CD4-positive, alpha-beta T cell treated with Interleukin-10 for 1 hour (primary cell): Measurements from ENCODE around the gene CHD1.
"Not testable (repeated sequence)": the region's sequence is repeated elsewhere in the genome, so short reads cannot be mapped to it uniquely, and the experiment has no call there.

Experiments used
- DNase-seq: peaks from one replicate; pipeline ENCODE4 v3.0.0-alpha.2; 2020

Gene CHD1

GRCh38 chr5:98928873-98929709 is at the start of gene CHD1:
Gene CHD1 (minus strand): TSS chr5:98929007. CDS start chr5:98926386, 2,621 bp downstream.
- DNase-seq = peak; percentile 97

DNA sequence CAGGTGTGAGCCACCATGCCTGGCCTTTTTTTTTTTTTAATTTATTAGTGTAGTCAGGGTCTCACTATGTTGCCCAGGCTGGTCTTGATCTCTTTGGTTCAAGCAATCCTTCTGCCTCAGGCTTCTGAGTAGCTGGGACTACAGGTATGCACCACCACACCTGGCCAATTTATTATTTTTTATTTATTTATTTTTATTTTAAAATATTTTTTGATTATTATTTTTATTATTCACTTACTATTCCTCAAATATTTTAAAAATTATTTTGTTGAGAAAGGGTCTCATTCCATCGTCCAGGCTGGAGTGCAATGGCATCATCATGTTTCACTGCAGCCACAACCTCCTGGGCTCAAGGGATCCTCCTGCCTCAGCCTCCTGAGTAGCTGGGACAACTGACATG is 49.7 kb upstream of the CHD1 start:
- DNase-seq = no peak

GRCh38 chr5:98977723-98978122 is 48.9 kb upstream of the CHD1 start:
- no peak for DNase-seq

- no peak for DNase-seq
Measured at GRCh38 chr5:98975682-98976407, 47.0 kb upstream of the CHD1 start.

DNA sequence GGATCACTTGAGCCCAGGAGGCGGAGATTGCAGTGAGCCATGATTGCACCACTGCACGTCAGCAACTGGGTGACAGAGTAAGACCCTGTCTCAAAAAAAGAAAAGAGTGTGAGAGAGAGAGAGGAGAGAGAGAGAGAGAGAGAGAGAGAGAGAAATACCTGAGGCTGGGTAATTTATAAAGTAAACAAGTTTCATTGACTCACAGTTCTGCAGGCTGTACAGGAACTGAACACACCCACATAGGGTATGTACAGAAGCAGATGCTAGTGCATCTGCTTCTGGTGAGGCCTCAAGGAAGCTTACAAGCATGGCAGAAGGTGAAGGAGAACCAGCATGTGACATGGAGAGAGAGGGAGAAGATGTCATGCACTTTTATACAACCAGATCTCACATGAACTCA is 46.4 kb upstream of the CHD1 start:
- no peak for DNase-seq

GRCh38 chr5:98969400-98969799 is 40.6 kb upstream of the CHD1 start:
- DNase-seq = no peak

DNA sequence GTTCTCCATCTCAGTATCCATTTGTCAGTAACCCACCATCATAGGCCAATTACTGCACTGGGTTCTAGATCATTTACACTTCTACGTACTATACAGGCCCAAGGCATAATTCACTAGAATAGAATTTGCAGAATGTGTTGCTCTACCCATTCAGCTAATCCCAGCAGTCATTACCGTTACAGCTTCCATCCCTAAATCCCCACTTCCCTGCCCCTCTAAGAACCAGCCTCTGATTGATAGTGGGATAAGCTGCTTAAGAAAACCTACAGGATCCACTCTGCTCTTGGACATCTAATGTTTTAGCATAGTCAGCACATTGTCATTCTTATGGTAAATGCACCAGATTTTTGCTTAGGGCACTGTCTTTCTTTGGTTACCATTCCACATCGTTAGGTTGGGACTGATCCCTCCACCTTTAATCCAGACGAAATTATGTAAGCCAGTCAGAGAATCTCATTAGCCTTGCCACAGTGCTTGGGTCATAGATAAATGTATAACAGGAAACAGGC is 39.3 kb upstream of the CHD1 start:
- DNase-seq = no peak

DNA sequence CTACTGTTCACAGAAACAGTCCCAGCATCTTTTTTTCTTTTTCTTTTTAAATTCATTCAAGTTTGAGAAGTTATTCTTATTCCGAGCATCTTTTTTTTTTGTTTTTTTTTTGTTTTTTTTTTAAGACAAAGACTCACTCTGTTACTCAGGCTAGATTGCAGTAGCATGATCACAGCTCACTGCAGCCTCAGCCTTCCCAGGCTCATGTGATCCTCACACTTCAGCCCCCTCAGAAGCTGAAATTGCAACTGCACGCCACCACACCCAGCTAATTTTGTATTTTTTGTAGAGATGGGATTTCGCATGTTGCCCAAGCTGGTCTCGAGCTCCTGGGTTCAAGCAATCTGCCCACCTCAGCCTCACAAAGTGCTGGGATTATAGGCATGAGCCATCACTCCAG is 36.4 kb upstream of the CHD1 start:
- no peak for DNase-seq

- no peak for DNase-seq
Measured at GRCh38 chr5:98964621-98965020, 35.8 kb upstream of the CHD1 start.

DNA sequence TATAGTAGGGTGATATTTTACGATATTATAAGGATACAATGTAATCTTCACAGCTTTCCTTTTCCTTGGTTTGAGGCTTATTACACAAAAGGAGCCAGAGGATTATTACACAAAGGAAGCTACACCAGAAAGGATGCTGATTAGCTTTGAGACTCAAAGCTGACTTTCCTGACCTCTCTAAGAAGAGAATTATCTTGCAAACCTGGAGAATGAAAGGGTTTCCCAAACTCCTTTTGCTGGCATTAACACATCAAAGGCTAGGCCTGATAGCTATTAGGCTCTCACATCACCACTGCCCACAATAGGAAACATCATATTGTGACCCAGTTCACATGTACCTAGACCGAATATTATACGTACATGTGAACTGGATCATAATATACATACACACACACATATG is 34.2 kb upstream of the CHD1 start:
- no peak for DNase-seq

DNA sequence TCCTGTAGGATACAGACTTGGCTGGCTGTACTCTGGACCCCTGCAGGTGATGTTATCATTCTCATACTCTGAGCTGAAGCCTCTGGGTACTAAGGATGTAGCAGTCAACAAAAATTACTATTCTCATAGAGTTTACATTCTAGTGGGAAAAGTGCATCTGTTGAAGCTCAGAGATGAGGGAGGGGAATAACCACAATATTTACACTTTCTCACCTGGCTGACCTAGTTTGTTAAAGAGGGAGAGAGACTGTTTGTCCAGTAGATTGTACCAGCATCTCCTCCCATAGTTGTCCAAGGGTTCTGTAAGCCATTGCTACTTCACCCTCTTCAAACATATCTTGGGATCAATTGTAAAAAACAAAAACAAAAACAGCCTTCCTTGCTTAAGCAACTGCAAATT is 33.8 kb upstream of the CHD1 start:
- DNase-seq = no peak

DNA sequence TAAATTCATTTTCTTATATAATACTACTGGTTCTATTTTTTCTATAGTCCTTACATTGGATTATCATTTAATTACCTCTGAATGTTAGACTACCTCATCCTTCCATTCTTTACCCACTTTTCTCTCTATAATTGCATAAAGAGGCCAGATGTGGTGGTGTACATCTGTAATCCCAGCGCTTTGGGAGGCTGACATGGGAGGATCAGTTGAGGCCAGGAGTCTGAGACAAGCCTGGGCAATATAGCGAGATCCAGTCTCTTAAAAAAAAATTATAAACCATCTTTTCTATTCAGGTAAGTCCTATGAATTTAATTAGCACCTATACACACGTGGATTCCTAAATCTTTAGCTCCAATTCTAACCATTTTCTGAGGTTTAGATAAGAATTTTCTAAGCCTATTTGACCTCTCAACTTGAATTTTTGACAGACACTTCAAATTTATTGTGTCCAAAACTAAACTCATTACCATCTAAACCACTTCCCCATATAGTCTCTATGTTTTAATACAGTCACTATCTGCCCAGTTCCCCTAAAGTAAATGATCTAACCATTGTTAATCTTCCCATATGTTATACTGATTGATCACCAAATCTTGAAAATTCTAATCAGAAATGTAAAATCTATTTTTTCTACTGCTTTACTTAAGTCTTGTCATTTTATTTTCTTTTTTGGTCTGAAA is 33.0 kb upstream of the CHD1 start:
- DNase-seq = no peak

GRCh38 chr5:98957307-98957706 is 28.5 kb upstream of the CHD1 start:
- DNase-seq = no peak

DNA sequence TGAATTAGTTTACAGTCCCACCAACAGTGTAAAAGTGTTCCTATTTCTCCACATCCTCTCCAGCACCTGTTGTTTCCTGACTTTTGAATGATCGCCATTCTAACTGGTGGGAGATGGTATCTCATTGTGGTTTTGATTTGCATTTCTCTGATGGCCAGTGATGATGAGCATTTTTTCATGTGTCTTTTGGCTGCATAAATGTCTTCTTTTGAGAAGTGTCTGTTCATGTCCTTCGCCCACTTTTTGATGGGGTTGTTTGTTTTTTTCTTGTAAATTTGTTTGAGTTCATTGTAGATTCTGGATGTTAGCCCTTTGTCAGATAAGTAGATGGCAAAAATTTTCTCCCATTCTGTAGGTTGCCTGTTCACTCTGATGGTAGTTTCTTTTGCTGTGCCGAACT is 27.1 kb upstream of the CHD1 start:
- not testable (repeated sequence) for DNase-seq

DNA sequence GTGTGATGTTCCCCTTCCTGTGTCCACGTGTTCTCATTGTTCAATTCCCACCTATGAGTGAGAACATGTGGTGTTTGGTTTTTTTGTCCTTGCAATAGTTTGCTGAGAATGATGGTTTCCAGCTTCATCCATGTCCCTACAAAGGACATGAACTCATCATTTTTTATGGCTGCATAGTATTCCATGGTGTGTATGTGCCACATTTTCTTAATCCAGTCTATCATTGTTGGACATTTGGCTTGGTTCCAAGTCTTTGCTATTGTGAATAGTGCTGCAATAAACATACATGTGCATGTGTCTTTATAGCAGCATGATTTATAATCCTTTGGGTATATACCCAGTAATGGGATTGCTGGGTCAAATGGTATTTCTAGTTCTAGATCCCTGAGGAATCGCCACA is 26.7 kb upstream of the CHD1 start:
- not testable (repeated sequence) for DNase-seq

DNA sequence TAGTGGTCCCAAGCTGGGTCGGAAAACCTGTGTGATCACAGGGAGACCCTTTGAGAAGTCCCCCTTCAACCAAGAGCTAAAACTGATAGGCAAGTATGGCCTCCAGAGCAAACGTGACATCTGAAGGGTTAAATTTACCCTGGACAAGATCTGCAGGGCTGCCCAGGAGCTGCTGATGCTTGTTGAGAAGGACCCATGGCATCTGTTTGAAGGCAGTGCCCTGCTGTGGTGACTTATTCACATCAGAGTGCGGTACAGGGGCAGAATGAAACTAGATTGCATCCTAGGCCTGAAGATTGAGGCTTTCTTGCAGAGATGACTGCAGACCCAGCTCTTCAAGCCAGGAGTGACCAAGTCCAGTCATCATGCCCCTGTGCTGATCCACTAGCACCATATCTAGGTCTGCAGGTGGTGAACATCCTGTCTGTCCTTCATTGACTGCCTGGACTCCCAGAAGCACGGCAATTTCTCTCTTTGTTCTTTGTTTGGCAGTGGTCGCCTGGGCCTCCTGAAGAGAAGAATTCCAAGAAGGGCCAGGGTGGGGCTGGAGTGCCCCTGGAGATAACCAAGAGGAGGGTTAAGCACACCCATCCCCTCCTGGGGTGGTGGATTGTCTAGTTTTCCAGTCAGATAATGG is 25.7 kb upstream of the CHD1 start:
- no peak for DNase-seq

- DNase-seq = no peak
Measured at GRCh38 chr5:98942847-98943246, 14.0 kb upstream of the CHD1 start.

- no peak for DNase-seq
Measured at GRCh38 chr5:98941131-98941883, 12.5 kb upstream of the CHD1 start.

DNA sequence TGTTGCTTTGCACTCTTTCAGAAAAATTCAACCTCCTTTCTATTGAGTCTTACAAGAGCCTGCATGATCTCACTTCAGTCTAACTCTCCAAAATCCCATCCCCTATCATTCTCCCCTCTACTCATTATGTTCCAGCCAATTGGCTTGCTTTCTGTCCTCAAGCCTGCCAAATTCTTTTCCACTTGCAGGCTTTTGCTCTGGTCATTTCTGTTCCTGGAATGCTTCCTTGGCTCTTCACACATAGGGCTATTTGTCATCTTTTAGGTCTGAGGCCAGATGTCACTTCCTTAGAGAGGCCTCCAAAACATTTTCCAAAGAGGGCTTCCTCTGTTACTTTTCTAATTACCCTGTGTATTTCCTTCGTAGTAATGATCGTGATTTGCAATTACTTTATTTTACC is 11.8 kb upstream of the CHD1 start:
- DNase-seq = no peak

DNA sequence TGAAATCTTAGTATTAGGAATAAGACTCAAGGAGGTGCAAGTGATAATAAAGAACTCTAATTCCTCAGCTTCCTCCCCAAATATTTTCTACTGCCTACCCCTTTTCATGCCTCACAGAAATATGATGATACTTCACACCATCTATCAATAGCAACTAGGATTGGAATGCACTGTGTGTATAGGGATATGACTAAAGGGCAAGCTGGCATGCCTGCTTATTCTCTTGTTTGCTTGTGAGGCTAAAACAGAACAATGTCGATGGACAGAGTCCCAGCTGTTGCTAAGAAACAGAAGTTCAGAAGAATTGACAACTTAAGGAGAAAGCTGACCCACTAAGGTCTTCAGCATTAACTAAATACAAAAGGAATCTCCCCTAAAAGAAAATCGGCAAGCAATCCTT is 9.7 kb upstream of the CHD1 start:
- DNase-seq = no peak

GRCh38 chr5:98936948-98937715 is 8.3 kb upstream of the CHD1 start:
- DNase-seq = no peak

GRCh38 chr5:98935206-98935605 is 6.4 kb upstream of the CHD1 start:
- DNase-seq = no peak
